ENCODE data around the gene INO80C.

DNA sequence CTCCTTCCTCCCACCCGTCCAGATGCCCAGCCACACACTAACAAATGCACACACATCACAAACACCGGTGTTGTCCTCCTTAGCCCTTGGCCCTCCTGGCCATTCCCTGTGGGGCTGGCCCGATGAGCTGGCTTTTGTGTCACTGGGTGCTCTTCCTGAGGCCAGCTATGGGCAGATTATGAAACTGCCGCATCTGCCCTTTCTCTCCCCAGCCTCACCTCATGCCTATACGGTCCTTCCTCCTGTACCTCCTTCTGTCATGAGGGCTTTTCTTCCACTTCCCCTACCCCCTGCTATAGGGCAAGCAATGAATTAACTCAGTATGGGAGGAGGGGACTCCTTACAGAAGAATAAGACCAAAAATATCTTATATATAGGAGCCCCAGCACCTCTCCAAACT is 10.3 kb upstream of the INO80C start:
- TF ChIP-seq, protein P1, sequence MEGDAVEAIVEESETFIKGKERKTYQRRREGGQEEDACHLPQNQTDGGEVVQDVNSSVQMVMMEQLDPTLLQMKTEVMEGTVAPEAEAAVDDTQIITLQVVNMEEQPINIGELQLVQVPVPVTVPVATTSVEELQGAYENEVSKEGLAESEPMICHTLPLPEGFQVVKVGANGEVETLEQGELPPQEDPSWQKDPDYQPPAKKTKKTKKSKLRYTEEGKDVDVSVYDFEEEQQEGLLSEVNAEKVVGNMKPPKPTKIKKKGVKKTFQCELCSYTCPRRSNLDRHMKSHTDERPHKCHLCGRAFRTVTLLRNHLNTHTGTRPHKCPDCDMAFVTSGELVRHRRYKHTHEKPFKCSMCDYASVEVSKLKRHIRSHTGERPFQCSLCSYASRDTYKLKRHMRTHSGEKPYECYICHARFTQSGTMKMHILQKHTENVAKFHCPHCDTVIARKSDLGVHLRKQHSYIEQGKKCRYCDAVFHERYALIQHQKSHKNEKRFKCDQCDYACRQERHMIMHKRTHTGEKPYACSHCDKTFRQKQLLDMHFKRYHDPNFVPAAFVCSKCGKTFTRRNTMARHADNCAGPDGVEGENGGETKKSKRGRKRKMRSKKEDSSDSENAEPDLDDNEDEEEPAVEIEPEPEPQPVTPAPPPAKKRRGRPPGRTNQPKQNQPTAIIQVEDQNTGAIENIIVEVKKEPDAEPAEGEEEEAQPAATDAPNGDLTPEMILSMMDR (conservative IDR thresholded peaks at IDR 0.05; ENCODE audit: low read length): no peak
- TF ChIP-seq EZH2phosphoT487 (IDR thresholded peaks at IDR 0.05; ENCODE audit: borderline replicate concordance, low read depth, low read length): no peak

All from OCI-LY7 (cell line).